GF-D8 (cell line): ENCODE data around the gene SZRD1.
"Not testable (repeated sequence)": the region's sequence is repeated elsewhere in the genome, so short reads cannot be mapped to it uniquely, and the experiment has no call there.

ENCODE experiments used
- DNase-seq: peaks from one replicate; lab custom pipeline; 2025; lab: John Stamatoyannopoulos, UW

SZRD1 gene

GRCh38 chr1:16366722-16367257 is at the start of gene SZRD1:
SZRD1 (plus strand) TSS chr1:16367242; CDS start chr1:16367258, 16 bp downstream.
- peak; percentile 97 for DNase-seq

GRCh38 chr1:16318555-16318954 is 48.5 kb upstream of the SZRD1 start:
- DNase-seq: peak; percentile 82

GRCh38 chr1:16321176-16321867 is 45.7 kb upstream of the SZRD1 start:
- no peak for DNase-seq

DNA sequence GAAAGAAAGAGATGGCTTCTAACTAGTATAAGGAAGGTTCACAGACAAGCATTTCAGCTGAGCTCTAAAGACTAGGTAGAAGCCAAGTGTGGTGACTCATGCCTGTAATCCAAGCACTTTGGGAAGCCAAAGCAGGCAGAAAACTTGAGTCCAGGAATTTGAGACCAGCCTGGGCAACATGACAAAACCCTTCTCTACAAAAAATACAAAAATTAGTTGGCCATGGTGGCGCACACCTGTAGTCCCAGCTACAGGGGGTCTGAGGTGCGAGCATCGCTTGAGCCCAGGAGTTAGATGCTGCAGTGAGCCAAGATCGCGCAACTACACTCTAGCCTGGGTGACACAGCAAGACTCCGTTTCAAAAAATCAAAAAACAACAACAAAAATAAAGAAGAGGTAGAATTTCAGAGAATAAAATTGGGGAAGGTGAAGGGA is 42.6 kb upstream of the SZRD1 start:
- no peak for DNase-seq

DNA sequence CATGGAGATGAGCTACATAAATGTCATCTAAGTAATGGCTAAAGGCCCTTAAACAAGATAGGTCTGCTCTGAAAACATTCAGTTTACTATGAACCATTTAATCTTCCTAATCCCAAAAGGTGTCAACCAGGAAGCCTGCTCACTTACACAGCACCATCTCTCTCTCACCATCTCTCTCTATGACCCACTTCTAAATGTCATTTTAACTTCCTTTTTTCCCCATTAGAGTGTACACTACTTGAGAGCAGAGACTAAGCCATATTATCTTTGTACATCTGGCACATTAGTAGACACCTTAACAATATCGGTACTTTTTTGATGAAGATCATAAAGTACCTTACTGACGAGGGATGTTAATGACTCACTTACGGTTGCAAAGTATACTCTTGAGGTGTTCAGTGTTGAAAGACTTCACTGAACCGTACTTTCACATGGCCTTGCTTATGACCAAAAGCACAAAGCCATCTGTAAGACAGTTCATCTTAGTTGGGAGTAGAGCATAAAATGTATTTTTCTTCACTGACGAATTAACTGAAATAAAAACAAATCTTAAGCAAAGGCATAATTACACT is 40.1 kb upstream of the SZRD1 start:
- no peak for DNase-seq

DNA sequence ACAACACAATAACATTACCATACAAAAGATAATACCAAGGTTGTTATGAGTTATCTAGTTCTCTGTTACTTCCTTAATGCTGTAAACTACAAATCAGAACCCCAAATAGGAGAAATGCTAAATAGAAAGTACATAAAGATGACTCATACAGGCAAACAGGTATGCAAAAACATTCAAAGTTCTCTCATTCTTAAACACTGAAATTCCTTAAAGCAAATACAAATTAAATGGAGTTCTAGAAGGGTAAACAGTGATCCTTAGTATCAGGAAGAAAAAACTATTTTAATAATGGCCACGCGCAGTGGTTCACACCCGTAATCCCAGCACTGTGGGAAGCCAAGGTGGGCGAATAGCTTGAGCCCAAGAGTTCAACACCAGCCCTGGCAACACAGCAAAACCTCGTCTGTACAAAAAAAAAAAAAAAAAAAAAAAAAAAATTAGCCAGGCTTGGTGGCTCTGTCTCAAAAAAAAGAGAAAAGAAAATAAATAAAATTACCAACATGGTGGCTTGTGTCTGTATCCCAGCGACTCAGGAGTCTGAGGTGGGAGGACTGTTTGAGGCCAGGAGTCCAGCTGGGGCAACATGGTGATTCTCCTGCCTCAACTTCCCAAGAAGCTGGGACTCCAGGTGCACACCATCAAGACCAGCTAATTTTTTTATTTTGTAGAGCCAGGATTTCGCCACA is 32.2 kb upstream of the SZRD1 start:
- DNase-seq: no peak

DNA sequence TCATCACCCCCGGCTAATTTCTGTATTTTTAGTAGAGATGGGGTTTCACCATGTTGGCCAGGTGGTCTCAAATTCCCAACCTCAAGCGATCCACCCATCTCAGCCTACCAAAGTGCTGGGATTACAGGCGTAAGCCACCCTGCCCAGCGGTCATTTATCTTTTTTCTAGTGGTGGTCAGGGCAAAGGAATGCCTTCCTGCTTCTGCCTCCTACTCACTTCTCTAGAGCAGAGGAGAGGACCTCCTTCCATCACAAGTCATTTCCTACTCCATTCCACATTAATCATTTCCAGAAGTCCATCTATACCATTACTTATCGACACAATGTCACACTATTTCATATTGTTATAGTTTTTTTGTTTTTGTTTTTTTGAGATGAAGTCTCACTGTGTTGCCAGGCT is 28.1 kb upstream of the SZRD1 start:
- no peak for DNase-seq

- DNase-seq: no peak
These were observed 26.4 kb upstream of the SZRD1 start for GRCh38 chr1:16340673-16341072.

DNA sequence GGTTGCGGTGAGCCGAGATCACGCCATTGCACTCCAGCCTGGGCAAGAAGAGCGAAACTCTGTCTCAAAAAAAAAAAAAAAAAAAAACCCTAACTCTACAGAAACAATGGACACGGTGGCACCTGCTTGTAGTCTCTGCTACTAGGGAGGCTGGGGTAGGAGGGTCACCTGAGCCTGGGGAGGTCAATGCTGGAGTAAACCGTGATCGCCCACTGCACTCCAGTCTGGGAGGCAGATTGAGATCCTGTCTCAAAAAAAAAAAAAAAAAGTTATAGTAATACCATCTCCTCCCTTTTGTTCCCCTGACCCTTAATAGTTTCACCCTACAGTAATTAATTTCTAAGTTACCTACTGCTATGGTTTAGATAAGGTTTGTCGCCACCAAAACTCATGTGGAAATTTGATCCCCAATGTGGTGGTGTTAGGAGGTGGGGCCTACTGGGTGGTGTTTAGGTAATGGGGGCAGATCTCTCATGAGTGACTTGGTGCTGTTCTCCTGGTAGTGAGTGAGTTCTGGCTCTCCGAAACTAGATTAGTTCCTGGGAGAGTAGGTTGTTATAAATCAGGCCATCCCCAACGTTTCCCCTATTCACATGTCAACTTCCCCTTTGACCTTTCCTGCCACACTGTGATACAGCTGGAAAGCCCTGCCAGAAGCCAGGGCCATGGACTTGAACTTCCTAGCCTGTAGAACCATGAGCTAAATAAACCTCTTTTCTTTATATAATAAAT is 24.5 kb upstream of the SZRD1 start:
- DNase-seq: no peak

- DNase-seq: not testable (repeated sequence)
These were observed 23.8 kb upstream of the SZRD1 start for GRCh38 chr1:16343276-16343675.

DNA sequence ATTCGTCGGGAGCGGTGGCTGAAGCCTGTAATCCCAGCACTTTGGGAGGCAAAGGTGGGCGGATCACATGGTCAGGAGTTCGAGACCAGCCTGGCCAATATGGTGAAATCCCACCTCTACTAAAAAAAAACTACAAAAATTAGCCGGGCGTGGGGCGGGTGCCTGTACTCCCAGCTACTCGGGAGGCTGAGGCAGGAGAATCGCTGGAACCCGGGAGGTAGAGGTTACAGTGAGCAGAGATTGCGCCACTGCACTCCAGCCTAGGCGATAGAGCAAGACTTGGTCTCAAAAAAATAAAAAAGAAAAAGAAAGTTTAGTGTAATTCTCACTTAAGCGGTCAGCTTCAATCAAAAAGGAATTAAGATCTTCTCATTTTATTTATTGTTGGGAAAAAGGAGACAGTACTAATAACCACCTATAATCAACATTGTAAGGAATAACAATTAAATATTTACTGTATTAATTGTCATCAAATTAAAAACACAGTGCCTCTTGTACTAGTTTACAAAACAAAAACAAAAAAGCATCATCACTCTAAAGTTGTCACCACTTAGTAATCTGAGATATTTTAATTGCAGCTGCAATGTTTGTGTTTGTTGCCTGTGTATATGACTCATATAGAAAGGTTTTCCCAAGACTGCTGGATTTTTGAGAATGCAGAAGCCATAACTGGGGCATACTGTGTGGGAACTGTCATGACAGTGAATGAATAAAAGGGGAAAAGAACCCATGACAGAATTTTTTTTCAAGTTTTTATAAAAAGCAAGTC is 18.4 kb upstream of the SZRD1 start:
- no peak for DNase-seq

DNA sequence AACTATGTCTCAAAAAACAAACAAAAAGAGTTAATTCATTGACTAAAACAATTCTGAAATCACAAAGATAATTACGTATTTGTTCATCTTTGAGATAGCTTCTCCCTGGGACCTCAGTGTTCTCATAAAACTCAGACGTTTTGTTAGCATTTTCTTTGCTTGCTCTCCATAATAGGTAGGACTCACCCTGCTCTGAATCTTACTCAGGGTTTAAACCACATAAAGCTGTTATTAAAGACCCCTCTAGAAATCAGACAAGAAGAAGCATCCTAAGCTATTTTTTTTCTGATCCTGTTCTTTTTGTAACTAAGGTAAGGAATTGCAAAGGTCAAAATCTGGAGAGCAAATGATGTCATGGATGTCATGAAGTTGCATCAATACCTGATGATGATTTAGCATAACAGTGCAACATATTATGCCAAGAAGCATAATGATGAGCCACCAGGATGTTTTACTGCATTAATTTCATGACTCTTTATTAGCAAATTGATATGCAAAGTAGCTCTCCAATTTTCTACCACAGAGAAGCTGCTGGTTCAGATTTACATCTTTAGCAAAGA is 17.1 kb upstream of the SZRD1 start:
- no peak for DNase-seq

- DNase-seq: no peak
These were observed 15.5 kb upstream of the SZRD1 start for GRCh38 chr1:16351456-16351993.

- DNase-seq: peak; percentile 80
These were observed 14.8 kb upstream of the SZRD1 start, which contains the start of gene FBXO42 for GRCh38 chr1:16351994-16352841. FBXO42 (minus strand) TSS chr1:16352480; CDS start chr1:16315418, 37,062 bp downstream.

- no peak for DNase-seq
These were observed 14.1 kb upstream of the SZRD1 start for GRCh38 chr1:16352842-16353535.

DNA sequence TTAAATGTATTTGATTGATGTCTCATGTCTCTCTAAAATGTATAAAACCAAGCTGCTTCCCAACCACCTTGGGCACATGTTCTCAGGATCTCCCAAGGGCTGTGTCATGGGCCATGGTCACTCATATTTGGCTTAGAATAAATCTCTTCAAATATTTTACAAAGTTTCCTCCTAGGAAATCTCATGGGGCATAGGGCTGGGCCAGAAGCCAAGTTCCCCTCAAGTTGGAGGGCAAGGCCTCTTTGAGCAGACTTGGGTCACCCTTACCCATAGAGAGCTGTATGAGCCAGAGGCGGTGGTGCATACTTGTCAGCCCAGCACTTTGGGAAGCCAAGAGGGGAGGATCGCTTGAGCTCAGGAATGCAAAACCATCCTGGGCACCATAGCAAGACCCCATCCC is 12.4 kb upstream of the SZRD1 start:
- DNase-seq: no peak

DNA sequence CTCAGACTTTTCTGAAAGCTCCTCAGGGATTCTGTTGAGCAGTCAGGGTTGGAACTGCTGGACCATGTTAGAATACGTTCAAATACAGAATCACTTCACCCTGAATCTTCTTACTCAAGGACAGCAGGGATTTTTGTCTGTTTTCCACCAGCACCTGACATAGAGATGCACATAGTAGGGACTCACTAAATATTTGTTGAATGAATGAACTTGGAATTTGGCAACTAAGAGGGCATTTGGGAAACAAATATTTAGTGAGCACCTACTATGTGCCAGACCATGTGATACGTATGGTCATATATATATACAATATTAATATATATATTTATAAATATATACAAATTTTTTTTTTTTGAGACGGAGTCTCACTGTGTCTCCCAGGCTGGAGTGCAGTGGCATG is 10.2 kb upstream of the SZRD1 start:
- DNase-seq: no peak

GRCh38 chr1:16365146-16365498 is 1.9 kb upstream of the SZRD1 start:
- DNase-seq: peak; percentile 13

GRCh38 chr1:16367258-16367967 is 371 bp downstream of the SZRD1 start:
- peak; percentile 48 for DNase-seq
